Astrocyte of the spinal cord (primary cell): ENCODE results near the gene RASGRP1.
A peak's percentile ranks its signal among the peaks of the same experiment; 100 is the strongest.

Source experiments
- DNase-seq: peaks from one replicate; pipeline ENCODE4 v3.0.0; 2011; ENCODE audit warnings: low read depth, low spot score
- H3K4me3 ChIP-seq: 2 replicates; pipeline ENCODE4 v1.5.1; 2011; ENCODE audit warnings: low read depth, mild to moderate bottlenecking, low read length, moderate library complexity
- CTCF ChIP-seq: IDR thresholded peaks from 2 replicates; pipeline ENCODE4 v1.5.1; 2012; ENCODE audit warnings: low read depth, mild to moderate bottlenecking, low read length, inconsistent platforms
- in situ Hi-C: cut with HindIII; loops from 2 replicates; pipeline ENCODE4 v1.10.0; 2017; ENCODE audit warnings: low sequenced_read_pairs

RASGRP1 gene

GRCh38 chr15:38577424-38577987, 12.9 kb upstream of the RASGRP1 start:
- no peak for TF ChIP-seq CTCF
- H3K4me3 ChIP-seq = no peak overlapping the region
- in situ Hi-C loops = no loop called here
- no peak for DNase-seq

- in situ Hi-C loops = no loop called here
- no peak for TF ChIP-seq CTCF
- H3K4me3 ChIP-seq = no peak overlapping the region
- no peak for DNase-seq
These were observed 12.2 kb upstream of the RASGRP1 start for GRCh38 chr15:38576837-38577236.

GRCh38 chr15:38576261-38576660, 11.6 kb upstream of the RASGRP1 start:
- H3K4me3 ChIP-seq = no peak overlapping the region
- TF ChIP-seq CTCF = no peak
- no peak for DNase-seq
- in situ Hi-C loops = no loop called here

GRCh38 chr15:38565287-38565670, 665 bp upstream of the RASGRP1 start:
- in situ Hi-C loops = no loop called here
- H3K4me3 ChIP-seq = no peak overlapping the region
- no peak for TF ChIP-seq CTCF
- DNase-seq = no peak

GRCh38 chr15:38563723-38564519, 693 bp downstream of the RASGRP1 start:
- DNase-seq = peak; percentile 40
- in situ Hi-C loops = no loop called here
- peak; percentile 84 for TF ChIP-seq CTCF
- H3K4me3 ChIP-seq = peak overlapping the region; percentile 39

- in situ Hi-C loops = no loop called here
- no peak for DNase-seq
- no peak for TF ChIP-seq CTCF
- H3K4me3 ChIP-seq = no peak overlapping the region
These were observed 2.3 kb downstream of the RASGRP1 start for GRCh38 chr15:38562278-38562677.
